ENCODE data around the gene SAFB.
"Not testable (repeated sequence)": the region's sequence is repeated elsewhere in the genome, so short reads cannot be mapped to it uniquely, and the experiment has no call there.

SAFB gene

DNA sequence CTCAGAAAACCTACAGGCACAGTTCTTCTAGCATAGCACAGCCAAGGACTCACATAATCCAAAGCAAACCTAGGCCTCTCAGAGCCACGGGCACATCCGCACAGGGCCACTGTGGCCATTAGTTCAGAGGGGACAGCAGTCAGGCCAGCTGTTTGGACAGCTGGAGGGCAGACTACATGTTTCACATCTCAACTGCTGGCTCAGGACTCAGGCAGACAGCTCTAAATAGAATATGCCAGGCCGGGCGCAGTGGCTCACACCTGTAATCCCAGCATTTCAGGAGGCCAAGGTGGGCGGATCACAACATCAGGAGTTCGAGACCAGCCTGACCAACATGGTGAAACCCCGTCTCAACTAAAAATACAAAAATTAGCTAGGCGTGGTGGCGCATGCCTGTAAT lies 27.1 kb upstream of the SAFB start:
- no peak for DNase-seq (ENCODE audit: low read depth, low spot score)
- Histone ChIP-seq H3K4me1 (ENCODE audit: control insufficient read depth, insufficient read depth, low read length) (no peaks in the 10 kb centered on the region), H3K36me3 (ENCODE audit: control insufficient read depth, insufficient read depth, low read length) (peaks cover 67% of the 10 kb centered on the region), H3K27ac (ENCODE audit: low read length) (no peak overlapping the region), H3K27me3 (ENCODE audit: control insufficient read depth, insufficient read depth, low read length) (no peaks in the 10 kb centered on the region), H3K4me3 (ENCODE audit: low read length) (no peak overlapping the region), H3K9me3 (ENCODE audit: control insufficient read depth, insufficient read depth, low read length) (no peaks in the 10 kb centered on the region)
- no CpG with 5 or more reads among the region's 9 CpGs for WGBS (ENCODE audit: insufficient coverage, insufficient read length)

DNA sequence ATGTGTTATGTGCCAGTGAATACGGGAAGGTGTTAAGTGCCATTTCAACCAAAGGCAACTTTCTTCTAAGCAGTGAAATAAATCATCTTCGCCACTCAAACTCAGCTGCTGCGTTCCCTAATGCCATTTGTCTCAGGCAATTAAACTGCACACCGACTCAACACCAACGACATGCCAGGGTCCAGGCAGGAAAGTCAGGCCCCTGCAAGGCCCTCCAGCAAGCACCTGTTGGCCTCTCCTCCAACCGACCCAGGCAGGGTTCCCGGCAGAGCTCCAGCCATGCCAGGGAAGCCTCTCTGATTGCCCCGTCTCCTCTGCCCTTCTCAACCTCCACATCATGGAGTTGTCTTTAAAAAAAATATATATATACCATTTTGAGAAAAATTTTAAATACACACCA lies 22.1 kb upstream of the SAFB start:
- no CpG with 5 or more reads among the region's 8 CpGs for WGBS (ENCODE audit: insufficient coverage, insufficient read length)
- Histone ChIP-seq H3K36me3 (ENCODE audit: control insufficient read depth, insufficient read depth, low read length) (peaks cover 46% of the 10 kb centered on the region), H3K9me3 (ENCODE audit: control insufficient read depth, insufficient read depth, low read length) (no peaks in the 10 kb centered on the region), H3K4me3 (ENCODE audit: low read length) (no peak overlapping the region), H3K4me1 (ENCODE audit: control insufficient read depth, insufficient read depth, low read length) (no peaks in the 10 kb centered on the region), H3K27me3 (ENCODE audit: control insufficient read depth, insufficient read depth, low read length) (no peaks in the 10 kb centered on the region), H3K27ac (ENCODE audit: low read length) (no peak overlapping the region)
- no peak for DNase-seq (ENCODE audit: low read depth, low spot score)

DNA sequence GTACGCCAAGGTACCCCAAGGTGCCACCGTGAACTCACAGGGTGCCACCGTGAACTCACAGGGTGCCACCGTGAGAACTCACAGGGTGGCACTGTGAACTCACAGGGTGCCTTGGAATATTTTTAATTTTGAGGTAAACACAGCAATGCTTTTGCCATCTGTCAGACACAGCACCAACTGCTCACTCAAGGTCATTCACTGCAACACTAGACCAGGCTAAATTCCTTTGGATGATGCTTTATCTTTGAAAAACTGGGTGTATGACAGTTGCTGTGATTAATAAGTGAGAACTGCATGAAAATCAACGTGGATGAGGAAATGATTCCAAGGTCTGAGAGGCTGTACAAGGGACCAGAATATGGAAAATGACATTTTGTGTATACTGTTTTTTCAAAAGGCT lies 19.3 kb upstream of the SAFB start:
- Histone ChIP-seq H3K9me3 (ENCODE audit: control insufficient read depth, insufficient read depth, low read length) (no peaks in the 10 kb centered on the region), H3K4me1 (ENCODE audit: control insufficient read depth, insufficient read depth, low read length) (no peaks in the 10 kb centered on the region), H3K36me3 (ENCODE audit: control insufficient read depth, insufficient read depth, low read length) (peaks cover 41% of the 10 kb centered on the region), H3K27ac (ENCODE audit: low read length) (no peak overlapping the region), H3K4me3 (ENCODE audit: low read length) (no peak overlapping the region), H3K27me3 (ENCODE audit: control insufficient read depth, insufficient read depth, low read length) (no peaks in the 10 kb centered on the region)
- no CpG with 5 or more reads among the region's 5 CpGs for WGBS (ENCODE audit: insufficient coverage, insufficient read length)
- DNase-seq (ENCODE audit: low read depth, low spot score): no peak

DNA sequence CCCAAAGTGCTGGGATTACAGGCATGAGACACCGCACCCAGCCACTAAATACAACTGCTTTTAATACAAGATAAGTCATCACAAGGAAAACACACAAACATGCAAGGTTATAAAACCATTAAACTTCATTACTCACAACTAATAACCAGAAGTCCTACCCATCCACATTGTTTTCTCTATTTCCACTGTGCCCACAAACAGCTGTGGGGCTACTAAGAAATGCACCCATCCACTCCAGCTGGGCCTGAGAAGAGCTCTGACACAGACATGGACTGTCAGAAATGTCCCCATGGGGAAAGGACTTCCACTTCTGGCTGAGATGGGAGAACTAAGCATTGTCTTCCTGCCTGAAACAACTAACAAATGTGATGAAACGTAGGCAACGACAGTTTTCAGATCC lies 17.5 kb upstream of the SAFB start:
- no peak overlapping the region for H3K27ac ChIP-seq (ENCODE audit: low read length)
- H3K4me1 ChIP-seq (ENCODE audit: control insufficient read depth, insufficient read depth, low read length): no peaks in the 10 kb centered on the region
- H3K4me3 ChIP-seq (ENCODE audit: low read length): no peak overlapping the region
- H3K36me3 ChIP-seq (ENCODE audit: control insufficient read depth, insufficient read depth, low read length): peaks cover 35% of the 10 kb centered on the region
- no peaks in the 10 kb centered on the region for H3K9me3 ChIP-seq (ENCODE audit: control insufficient read depth, insufficient read depth, low read length)
- WGBS (ENCODE audit: insufficient coverage, insufficient read length): no CpG with 5 or more reads among the region's 3 CpGs
- no peak for DNase-seq (ENCODE audit: low read depth, low spot score)
- no peaks in the 10 kb centered on the region for H3K27me3 ChIP-seq (ENCODE audit: control insufficient read depth, insufficient read depth, low read length)

DNA sequence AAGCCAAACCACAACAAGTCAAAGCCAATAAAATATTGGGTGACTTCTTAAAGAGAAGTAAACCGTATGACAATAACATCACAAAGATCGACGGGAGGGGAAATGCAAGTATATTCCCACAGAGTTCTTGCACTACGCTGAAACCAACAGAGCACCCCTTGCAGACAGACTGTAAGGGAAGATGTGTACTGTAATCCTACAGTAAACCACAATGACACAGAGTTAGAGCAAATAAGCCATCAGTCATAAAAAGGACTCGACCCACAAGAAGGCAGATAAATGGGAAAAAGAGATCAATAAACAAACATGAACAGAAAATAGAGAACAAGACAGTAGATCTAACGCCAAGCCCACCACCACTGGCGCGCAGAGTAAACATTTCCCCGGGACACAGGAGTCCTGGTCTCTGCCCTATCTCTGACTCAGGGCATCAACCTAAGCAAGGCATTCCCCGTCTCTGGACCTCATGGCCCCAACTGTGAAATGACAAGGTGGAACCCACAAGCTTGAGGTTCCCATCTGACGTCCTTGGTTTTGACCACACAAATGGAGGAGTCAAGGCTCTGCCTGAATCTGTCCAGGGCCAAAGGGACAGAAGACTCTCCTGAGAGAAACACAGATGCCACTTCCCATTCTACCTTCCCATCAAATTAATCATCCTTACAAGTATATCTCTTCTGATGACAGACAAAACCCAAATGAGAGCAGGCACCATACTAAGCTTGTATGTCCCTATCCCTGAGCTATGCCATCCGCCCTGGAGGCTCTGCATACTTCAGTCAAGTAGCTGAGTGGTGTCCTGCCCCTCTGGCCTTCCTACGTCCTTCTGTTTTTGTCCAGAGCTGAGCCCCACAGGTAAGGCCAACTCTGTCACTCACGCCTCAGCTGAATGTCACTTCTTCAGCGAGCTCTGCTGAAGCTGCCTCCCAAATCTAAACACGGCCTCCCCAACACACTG lies 15.3 kb upstream of the SAFB start:
- H3K36me3 ChIP-seq (ENCODE audit: control insufficient read depth, insufficient read depth, low read length): peaks cover 35% of the 10 kb centered on the region
- no peaks in the 10 kb centered on the region for H3K4me1 ChIP-seq (ENCODE audit: control insufficient read depth, insufficient read depth, low read length)
- no peaks in the 10 kb centered on the region for H3K9me3 ChIP-seq (ENCODE audit: control insufficient read depth, insufficient read depth, low read length)
- H3K27ac ChIP-seq (ENCODE audit: low read length): no peak overlapping the region
- no peak for DNase-seq (ENCODE audit: low read depth, low spot score)
- H3K27me3 ChIP-seq (ENCODE audit: control insufficient read depth, insufficient read depth, low read length): no peaks in the 10 kb centered on the region
- 100% methylated on average over 1 of the region's 16 CpGs for WGBS (ENCODE audit: insufficient coverage, insufficient read length)
- no peak overlapping the region for H3K4me3 ChIP-seq (ENCODE audit: low read length)

DNA sequence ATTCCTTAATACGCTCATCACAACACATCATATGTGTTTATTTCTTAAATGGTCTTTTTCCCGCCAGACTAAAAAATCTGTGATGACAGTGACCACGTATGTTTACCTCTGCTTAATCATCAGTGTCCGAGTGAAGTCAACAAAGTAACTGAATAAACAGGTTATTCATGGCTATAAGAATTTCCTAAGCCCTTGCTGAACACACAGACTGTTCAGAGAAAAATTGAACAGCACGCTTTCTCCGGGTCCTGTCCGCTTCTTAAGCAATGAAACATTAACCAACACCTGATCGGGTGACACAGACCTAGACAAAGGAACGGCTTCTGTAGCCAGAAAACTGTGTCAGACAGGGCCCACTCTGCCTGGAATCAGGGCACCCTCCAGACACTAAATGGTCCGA lies 14.6 kb upstream of the SAFB start:
- no peaks in the 10 kb centered on the region for H3K27me3 ChIP-seq (ENCODE audit: control insufficient read depth, insufficient read depth, low read length)
- no peaks in the 10 kb centered on the region for H3K4me1 ChIP-seq (ENCODE audit: control insufficient read depth, insufficient read depth, low read length)
- no peak overlapping the region for H3K4me3 ChIP-seq (ENCODE audit: low read length)
- no peaks in the 10 kb centered on the region for H3K9me3 ChIP-seq (ENCODE audit: control insufficient read depth, insufficient read depth, low read length)
- no peak overlapping the region for H3K27ac ChIP-seq (ENCODE audit: low read length)
- WGBS (ENCODE audit: insufficient coverage, insufficient read length): 100% methylated on average over 1 of the region's 10 CpGs
- DNase-seq (ENCODE audit: low read depth, low spot score): no peak
- peaks cover 40% of the 10 kb centered on the region for H3K36me3 ChIP-seq (ENCODE audit: control insufficient read depth, insufficient read depth, low read length)

DNA sequence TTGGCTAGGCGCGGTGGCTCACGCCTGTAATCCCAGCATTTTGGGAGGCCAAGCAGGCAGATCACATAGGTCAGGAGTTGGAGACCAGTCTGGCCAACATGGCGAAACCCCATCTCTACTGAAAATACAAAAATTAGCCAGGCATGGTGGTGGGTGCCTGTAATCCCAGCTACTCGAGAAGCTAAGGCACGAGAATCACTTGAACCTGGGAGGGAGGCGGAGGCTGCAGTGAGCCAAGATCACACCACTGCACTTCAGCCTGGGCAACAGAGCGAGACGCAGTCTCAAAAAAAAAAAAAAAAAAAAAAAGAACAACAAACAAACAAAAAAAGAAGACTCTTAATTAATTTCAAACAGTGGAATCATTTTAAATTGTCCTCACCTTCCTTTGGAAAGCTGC lies 14.1 kb upstream of the SAFB start:
- H3K4me3 ChIP-seq (ENCODE audit: low read length); H3K27ac ChIP-seq (ENCODE audit: low read length); DNase-seq (ENCODE audit: low read depth, low spot score); H3K9me3 ChIP-seq (ENCODE audit: control insufficient read depth, insufficient read depth, low read length); H3K27me3 ChIP-seq (ENCODE audit: control insufficient read depth, insufficient read depth, low read length); H3K4me1 ChIP-seq (ENCODE audit: control insufficient read depth, insufficient read depth, low read length): not testable (repeated sequence)
- no CpG with 5 or more reads among the region's 9 CpGs for WGBS (ENCODE audit: insufficient coverage, insufficient read length)
- H3K36me3 ChIP-seq (ENCODE audit: control insufficient read depth, insufficient read depth, low read length): peaks cover 41% of the 10 kb centered on the region

DNA sequence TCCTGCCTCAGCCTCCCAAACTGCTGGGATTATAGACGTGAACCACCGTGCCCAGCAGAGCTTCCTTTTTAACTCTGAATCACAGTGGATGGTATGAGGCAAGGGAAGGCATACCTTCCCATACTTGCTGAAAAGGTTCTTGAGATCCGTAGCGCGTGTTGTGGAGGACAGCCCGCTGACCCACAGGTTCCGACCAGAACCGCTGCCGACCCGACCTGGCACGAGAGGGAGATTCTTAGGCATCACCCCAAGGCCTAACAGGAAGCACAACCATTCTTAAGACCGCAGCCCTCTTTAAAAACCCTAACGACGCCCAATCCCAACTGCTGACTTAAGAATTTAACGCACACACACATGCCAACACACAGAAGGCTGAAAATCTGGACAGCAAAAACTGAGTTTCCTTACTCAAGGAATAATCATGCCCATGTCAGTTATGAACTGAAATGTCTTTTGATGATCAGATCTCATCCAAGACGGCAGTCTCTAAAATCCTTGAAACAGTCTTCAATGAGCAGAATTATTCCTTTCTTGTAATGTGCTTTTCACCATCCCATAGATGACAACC lies 12.9 kb upstream of the SAFB start:
- WGBS (ENCODE audit: insufficient coverage, insufficient read length): no CpG with 5 or more reads among the region's 16 CpGs
- Histone ChIP-seq H3K27me3 (ENCODE audit: control insufficient read depth, insufficient read depth, low read length) (no peaks in the 10 kb centered on the region), H3K4me3 (ENCODE audit: low read length) (no peak overlapping the region), H3K9me3 (ENCODE audit: control insufficient read depth, insufficient read depth, low read length) (no peaks in the 10 kb centered on the region), H3K4me1 (ENCODE audit: control insufficient read depth, insufficient read depth, low read length) (no peaks in the 10 kb centered on the region), H3K27ac (ENCODE audit: low read length) (no peak overlapping the region), H3K36me3 (ENCODE audit: control insufficient read depth, insufficient read depth, low read length) (peaks cover 42% of the 10 kb centered on the region)
- DNase-seq (ENCODE audit: low read depth, low spot score): no peak

DNA sequence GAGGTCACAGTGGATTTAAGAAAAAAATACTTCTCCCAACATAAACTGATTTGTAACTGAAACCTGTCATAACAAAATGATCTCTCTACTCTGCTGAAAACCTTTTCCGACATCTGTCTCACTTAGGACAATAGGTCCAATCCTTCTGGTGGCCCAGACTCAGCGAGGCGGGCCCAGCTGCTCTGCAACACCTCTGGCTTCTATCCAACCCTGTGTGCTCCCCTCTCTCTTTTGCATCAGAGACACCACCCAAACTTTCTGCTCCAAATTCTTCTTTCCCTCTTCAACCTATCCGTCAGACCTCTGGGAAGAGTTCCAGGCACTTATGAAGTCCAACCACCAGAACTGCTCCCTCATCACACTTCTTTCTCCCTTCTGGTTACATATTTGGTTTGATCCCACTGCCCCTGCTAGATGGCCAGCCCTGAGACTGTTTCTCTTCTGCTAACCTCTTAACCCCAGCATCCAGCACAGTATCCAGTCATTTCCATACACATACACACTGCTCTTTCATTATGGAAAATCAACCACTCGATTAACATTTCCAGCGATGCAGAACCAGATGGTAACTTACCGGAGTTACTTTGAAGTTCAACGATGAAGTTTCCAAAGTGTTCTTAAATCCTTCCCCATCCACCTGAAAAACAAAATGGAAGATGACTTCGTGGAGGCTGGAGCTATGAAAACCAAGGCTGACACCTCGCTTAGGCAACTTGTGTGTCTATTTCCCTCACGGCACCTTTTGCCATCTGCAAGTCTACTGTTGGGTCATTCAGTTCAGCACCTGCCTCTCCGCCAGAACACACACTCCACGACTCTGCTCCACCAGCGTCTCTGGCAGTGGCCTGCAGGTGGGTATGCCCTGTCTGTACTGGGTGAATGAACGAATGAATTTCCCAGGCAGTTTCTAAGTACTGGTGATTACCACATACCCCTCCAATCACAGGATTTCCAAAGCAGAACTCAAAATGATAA lies 9.7 kb upstream of the SAFB start:
- no peaks in the 10 kb centered on the region for H3K4me1 ChIP-seq (ENCODE audit: control insufficient read depth, insufficient read depth, low read length)
- no peak overlapping the region for H3K27ac ChIP-seq (ENCODE audit: low read length)
- no peaks in the 10 kb centered on the region for H3K9me3 ChIP-seq (ENCODE audit: control insufficient read depth, insufficient read depth, low read length)
- no peak for DNase-seq (ENCODE audit: low read depth, low spot score)
- no CpG with 5 or more reads among the region's 15 CpGs for WGBS (ENCODE audit: insufficient coverage, insufficient read length)
- peaks cover 50% of the 10 kb centered on the region for H3K36me3 ChIP-seq (ENCODE audit: control insufficient read depth, insufficient read depth, low read length)
- no peaks in the 10 kb centered on the region for H3K27me3 ChIP-seq (ENCODE audit: control insufficient read depth, insufficient read depth, low read length)
- no peak overlapping the region for H3K4me3 ChIP-seq (ENCODE audit: low read length)

DNA sequence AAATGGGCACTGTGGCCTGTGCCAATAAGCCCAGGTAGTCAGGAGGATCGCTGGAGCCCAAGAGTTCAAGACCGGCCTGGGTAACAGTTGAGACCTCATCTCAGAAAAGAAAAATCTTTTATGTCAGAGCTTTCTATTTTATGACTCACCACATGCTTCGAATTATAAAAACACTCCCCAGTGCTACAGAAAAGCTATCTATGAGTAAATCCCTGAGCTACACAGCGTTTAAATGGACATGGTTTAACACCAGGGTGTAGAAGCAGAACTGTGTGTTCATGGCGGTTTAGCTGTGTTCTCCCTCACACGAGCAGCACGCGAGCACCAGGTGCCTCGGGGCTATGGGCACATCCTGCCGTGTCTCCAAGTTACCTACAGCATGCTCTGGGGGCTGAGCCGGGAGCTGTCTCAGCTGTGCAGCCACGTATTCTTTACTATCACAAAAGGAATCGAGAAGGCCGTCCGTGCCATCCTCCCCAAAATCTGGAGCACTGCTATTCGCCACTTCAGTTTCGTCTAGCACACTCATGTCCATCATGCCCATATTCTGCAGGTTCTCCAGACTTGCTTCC lies 7.0 kb upstream of the SAFB start:
- H3K4me3 ChIP-seq (ENCODE audit: low read length): no peak overlapping the region; the same call in 1 of the 2 replicates
- no peaks in the 10 kb centered on the region for H3K27me3 ChIP-seq (ENCODE audit: control insufficient read depth, insufficient read depth, low read length)
- H3K4me1 ChIP-seq (ENCODE audit: control insufficient read depth, insufficient read depth, low read length): no peaks in the 10 kb centered on the region
- no CpG with 5 or more reads among the region's 17 CpGs for WGBS (ENCODE audit: insufficient coverage, insufficient read length)
- no peak for DNase-seq (ENCODE audit: low read depth, low spot score)
- no peak overlapping the region for H3K27ac ChIP-seq (ENCODE audit: low read length)
- peaks cover 39% of the 10 kb centered on the region for H3K36me3 ChIP-seq (ENCODE audit: control insufficient read depth, insufficient read depth, low read length)
- no peaks in the 10 kb centered on the region for H3K9me3 ChIP-seq (ENCODE audit: control insufficient read depth, insufficient read depth, low read length)

All from iPS DF 6.9 (cell line).